Suprapubic skin (tissue), 4 donors: ENCODE results near the gene MED27. TPM values are rescaled to one million over a fixed set of nuclear protein-coding genes. Genes with fewer than 3 reads are reported as not detected.

Experiments
- DNase-seq, 2 donors: peaks; one replicate each; pipeline ENCODE4 v3.0.0-alpha.2; 2019; ENCODE audit warnings: low spot score in 2 of 2
- H3K27ac ChIP-seq: fragments of 200-600 bp; sonication (generic); one replicate; pipeline ENCODE4 v1.5.1; 2019
- H3K27me3 ChIP-seq: fragments of 200-600 bp; sonication (generic); one replicate; pipeline ENCODE4 v1.5.1; 2019
- H3K36me3 ChIP-seq: fragments of 200-600 bp; sonication (generic); one replicate; pipeline ENCODE4 v1.5.1; 2019
- H3K4me1 ChIP-seq: fragments of 200-600 bp; sonication (generic); one replicate; pipeline ENCODE4 v1.5.1; 2019
- H3K4me3 ChIP-seq: fragments of 200-600 bp; sonication (generic); one replicate; pipeline ENCODE4 v1.5.1; 2019; ENCODE audit warnings: mild to moderate bottlenecking
- H3K9me3 ChIP-seq: fragments of 200-600 bp; sonication (generic); one replicate; pipeline ENCODE4 v1.5.1; 2019
- EP300 ChIP-seq: sonication (generic); formaldehyde crosslinking; IDR thresholded peaks from one replicate; pipeline ENCODE4 v1.6.1; 2017; ENCODE audit warnings: antibody characterized with exemption
- POLR2A ChIP-seq, 2 donors: fragments of 450-650 bp; IDR thresholded peaks; one replicate each; pipeline ENCODE4 v1.6.1; 2017; ENCODE audit warnings: antibody characterized with exemption in 2 of 2, mild to moderate bottlenecking in 2 of 2, moderate library complexity in 2 of 2
- POLR2AphosphoS5 ChIP-seq, 3 donors: sonication (generic); formaldehyde crosslinking; IDR thresholded peaks; one replicate each; pipeline ENCODE4 v1.6.1; 2017; ENCODE audit warnings: antibody characterized with exemption in 3 of 3
- WGBS: methylation state at CpG from one replicate; pipeline ENCODE4 v1.1.5; 2018; 5-methylcytosine and 5-hydroxymethylcytosine counted together
- total RNA-seq, 4 donors: library from RNA; depleted of rRNA; stranded (reverse); fragments of >200 nt; gene quantifications; one replicate each; pipeline ENCODE4 v1.1.0, GENCODE V29; 2016
- TF ChIP-seq, protein P1 (sequence below), 2 donors: fragments of 200-600 bp in 1 of 2; fragments of 450-650 bp in 1 of 2; sonication (generic) in 1 of 2; IDR thresholded peaks; one replicate each; pipeline ENCODE4 v1.5.1; 2016 to 2019; ENCODE audit warnings: antibody characterized with exemption in 2 of 2, mild to moderate bottlenecking in 1 of 2, moderate library complexity in 1 of 2

Gene MED27
- total RNA-seq, 4 donors from 2014 or later: 12.6 to 20.3 (median 16.0) TPM

DNA sequence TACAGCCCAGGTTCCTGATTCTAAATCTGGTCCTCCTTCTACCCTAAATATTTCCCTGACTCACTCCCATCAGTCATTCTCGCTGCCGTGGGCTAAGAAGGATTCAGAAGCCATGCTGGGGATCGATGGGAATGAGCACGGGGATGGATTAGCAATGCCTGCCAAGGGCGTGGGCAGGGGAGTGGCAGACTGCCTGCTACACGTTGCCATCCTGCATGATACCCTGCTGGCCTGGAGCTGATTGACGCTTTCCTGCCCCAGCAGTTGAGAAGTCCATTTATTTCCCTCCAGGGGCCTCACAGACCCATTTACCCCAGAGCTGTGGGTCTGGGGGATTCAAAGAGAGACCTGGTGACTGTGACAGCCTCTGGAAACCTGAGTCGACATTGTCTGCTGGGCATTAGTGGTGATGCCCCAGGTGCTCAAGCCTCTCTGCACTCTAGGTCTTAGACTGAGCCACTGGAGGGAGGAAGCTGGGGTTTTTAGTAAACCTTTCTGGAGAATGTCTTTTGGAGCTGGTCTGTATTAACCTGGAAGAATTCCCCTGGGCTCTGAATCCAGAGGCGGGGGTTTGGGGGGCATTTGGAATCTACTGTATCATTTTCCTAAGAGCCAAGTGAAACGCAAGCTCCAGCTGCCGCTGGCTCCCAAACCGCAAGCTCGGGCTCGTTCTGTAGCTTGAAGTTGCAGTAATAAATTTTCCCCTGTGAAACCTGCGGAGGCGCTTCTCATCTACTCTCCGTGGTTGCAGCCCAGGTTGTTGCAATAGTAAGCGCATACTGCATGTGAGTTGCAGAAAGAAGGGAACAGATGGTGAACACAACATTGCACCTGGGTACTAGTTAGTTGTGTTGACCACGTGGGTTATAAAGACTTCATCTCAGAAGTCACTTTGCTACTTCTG, 263.4 kb downstream of the MED27 start:
- TF ChIP-seq, protein P1, sequence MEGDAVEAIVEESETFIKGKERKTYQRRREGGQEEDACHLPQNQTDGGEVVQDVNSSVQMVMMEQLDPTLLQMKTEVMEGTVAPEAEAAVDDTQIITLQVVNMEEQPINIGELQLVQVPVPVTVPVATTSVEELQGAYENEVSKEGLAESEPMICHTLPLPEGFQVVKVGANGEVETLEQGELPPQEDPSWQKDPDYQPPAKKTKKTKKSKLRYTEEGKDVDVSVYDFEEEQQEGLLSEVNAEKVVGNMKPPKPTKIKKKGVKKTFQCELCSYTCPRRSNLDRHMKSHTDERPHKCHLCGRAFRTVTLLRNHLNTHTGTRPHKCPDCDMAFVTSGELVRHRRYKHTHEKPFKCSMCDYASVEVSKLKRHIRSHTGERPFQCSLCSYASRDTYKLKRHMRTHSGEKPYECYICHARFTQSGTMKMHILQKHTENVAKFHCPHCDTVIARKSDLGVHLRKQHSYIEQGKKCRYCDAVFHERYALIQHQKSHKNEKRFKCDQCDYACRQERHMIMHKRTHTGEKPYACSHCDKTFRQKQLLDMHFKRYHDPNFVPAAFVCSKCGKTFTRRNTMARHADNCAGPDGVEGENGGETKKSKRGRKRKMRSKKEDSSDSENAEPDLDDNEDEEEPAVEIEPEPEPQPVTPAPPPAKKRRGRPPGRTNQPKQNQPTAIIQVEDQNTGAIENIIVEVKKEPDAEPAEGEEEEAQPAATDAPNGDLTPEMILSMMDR (IDR thresholded peaks at IDR 0.05): no peak
- TF ChIP-seq POLR2A (IDR thresholded peaks at IDR 0.05): no peak
- TF ChIP-seq EP300: no peak
- TF ChIP-seq POLR2AphosphoS5 (IDR thresholded peaks at IDR 0.05): no peak
- Histone ChIP-seq H3K4me1 (peaks cover 6% of the 10 kb centered on the region), H3K4me3 (no peak overlapping the region), H3K36me3 (no peaks in the 10 kb centered on the region), H3K27ac (no peak overlapping the region), H3K9me3 (no peaks in the 10 kb centered on the region), H3K27me3 (peaks cover 61% of the 10 kb centered on the region)
- no peak for DNase-seq
- 28% methylated on average over 18 of the region's 19 CpGs for WGBS

DNA sequence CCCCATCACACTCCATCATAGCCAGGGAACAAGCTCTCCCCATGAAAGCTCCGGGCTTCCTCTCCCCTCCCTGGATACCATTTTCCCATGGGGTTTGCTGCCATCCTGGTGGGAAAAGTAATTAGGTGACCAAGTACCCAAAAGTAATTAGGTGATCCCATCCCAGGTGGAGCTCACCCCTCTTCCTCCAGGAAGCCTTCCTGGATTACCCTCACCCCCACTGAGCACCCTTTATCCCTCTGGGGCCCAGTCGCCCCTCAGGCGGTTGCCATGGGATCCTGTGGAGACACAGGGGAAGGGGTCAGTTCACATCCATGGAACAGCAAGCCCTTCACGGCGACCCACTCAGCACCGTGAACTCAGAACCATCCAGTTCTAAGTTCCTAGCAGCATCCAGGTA, 265.0 kb downstream of the MED27 start:
- Histone ChIP-seq H3K27ac (no peak overlapping the region), H3K4me1 (peaks cover 16% of the 10 kb centered on the region), H3K9me3 (no peaks in the 10 kb centered on the region), H3K36me3 (no peaks in the 10 kb centered on the region), H3K27me3 (peaks cover 67% of the 10 kb centered on the region), H3K4me3 (no peak overlapping the region)
- 93% methylated on average over 6 of the region's 6 CpGs for WGBS
- TF ChIP-seq POLR2AphosphoS5 (IDR thresholded peaks at IDR 0.05) (no peak), EP300 (no peak), POLR2A (IDR thresholded peaks at IDR 0.05) (no peak)
- TF ChIP-seq, protein P1 (IDR thresholded peaks at IDR 0.05): no peak
- DNase-seq: no peak

GRCh38 chr9:131813116-131813515, 266.6 kb downstream of the MED27 start:
- WGBS: 100% methylated on average over 4 of the region's 9 CpGs
- TF ChIP-seq POLR2A (IDR thresholded peaks at IDR 0.05) (no peak), EP300 (no peak), POLR2AphosphoS5 (IDR thresholded peaks at IDR 0.05) (no peak)
- TF ChIP-seq, protein P1 (IDR thresholded peaks at IDR 0.05): no peak
- Histone ChIP-seq H3K4me3 (no peak overlapping the region), H3K27ac (no peak overlapping the region), H3K4me1 (peaks cover 16% of the 10 kb centered on the region), H3K9me3 (no peaks in the 10 kb centered on the region), H3K27me3 (peaks cover 82% of the 10 kb centered on the region), H3K36me3 (no peaks in the 10 kb centered on the region)
- DNase-seq: no peak

DNA sequence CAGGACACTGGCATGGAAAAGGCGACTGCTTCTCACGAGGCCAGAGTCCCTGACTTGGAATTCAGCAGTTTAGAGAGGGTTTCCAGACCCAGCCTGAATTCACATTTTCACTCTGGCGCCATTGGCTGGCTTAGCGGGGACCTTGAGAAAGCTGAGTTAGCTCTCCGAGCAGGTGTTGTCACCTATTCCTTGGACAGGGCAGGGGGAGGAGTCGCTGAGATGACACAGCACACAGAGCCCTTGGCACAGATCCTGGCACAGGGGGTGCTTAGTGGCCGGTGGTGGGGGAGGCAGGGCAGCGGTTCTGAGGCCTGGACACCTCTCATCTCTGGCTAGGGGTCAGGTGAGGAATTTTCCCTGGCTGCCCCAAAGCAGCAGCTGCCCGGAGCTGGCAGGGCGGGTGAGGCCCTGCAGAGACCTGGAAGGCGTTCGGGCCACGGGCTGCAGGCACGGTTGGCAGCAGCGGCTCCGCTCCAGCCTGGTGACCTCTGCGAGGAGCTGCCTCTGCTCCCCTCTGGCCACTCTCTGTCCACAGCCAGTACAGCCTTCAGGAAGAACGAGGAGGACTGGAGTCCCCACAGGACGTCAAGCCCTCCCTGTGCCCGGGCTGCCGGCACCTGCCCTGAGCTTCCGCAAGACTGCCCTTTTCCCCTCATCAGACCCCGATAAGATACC, 267.4 kb downstream of the MED27 start:
- H3K27me3 ChIP-seq: peaks cover 84% of the 10 kb centered on the region
- 89% methylated on average over 13 of the region's 23 CpGs for WGBS

More for the DNA sequence above, 267.4 kb downstream of the MED27 start:
- Histone ChIP-seq H3K36me3 (no peaks in the 10 kb centered on the region), H3K4me3 (no peak overlapping the region), H3K4me1 (peaks cover 22% of the 10 kb centered on the region), H3K27ac (no peak overlapping the region), H3K9me3 (no peaks in the 10 kb centered on the region)
- no peak for DNase-seq
- TF ChIP-seq, protein P1 (IDR thresholded peaks at IDR 0.05): no peak
- TF ChIP-seq POLR2A (IDR thresholded peaks at IDR 0.05) (no peak), EP300 (no peak), POLR2AphosphoS5 (IDR thresholded peaks at IDR 0.05) (no peak)
